GM21619 (cell line): ENCODE measurements around the gene GMEB2.
"Not testable (repeated sequence)": the region's sequence is repeated elsewhere in the genome, so short reads cannot be mapped to it uniquely, and the experiment has no call there.

Source experiments
- ATAC-seq: cut with Tn5 transposase; IDR thresholded peaks from one replicate; pipeline ENCODE4 v1.9.1; 2021; ENCODE audit not compliant: unreplicated experiment

GMEB2 gene

DNA sequence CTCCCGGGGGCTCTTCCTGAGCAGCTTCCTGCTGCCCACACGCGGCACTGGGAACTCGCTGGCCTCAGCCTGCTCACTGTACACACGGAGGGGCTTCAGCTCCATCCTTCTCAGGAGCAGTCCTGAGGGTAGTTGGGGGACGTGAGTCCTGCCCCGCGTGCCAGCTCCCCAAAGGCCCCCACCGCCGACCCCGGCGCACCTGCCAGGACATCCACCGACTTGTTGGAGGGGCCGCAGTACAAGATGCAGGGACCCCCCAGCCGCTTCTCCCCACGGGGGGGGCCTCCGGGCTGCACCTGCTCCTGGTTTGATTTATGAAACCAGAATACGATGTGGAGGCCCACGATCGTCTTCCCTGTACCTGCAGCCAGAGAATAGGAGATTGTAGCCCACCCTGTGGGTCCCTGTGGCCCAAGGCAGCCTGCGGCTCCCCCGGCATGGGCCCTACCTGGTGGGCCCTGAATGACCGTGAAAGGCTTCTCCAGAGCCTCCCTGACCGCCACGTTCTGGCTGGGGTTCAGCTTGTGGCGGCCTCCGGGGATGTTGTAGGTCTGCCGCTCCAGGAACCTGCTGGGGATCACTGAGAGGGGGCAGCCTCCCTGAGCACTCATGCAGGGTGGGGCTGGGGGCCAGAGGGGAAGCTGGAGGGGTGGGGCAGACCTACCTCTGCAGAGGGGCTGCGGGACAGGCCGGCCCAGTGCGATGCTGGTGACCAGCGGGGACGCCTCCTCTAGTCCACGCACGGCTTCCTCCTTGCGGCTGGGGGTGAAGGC, 65.1 kb downstream of the GMEB2 start:
- no peak for ATAC-seq

DNA sequence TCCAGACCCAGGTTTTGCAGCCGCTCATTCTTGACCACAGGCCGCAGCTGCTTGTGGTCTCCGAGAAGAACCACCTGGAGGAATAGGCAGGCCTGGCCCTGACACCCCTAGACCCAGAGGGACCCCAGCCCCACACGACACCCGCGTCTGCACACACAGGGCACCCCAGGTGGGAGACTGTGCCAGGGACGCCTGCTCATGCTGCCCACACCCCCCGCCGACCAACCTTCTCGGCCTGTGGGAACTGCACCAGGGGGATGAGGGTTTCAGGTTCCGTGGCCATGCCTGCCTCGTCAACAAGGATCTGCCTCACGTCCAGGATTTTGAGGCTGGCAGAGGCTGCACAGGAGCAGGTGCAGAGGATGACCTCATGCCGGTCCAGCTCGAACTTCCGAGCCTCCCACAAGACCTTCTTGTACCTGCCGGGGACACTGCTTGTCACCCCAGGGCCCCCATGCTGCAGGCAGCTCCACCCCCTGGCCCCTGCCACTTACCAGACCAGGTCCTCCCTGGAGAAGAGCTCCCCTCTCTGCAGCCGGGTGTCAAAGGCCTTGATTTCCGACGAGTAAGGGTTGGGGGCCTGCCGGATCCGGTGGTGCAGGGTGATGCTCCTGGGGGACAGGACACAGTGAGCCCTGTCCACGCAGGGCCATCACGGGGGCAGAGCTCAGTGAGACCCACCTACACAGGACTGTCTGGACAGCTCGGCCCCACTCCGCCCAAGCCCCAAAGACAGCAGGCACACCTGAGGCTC, 65.9 kb downstream of the GMEB2 start:
- ATAC-seq = no peak

DNA sequence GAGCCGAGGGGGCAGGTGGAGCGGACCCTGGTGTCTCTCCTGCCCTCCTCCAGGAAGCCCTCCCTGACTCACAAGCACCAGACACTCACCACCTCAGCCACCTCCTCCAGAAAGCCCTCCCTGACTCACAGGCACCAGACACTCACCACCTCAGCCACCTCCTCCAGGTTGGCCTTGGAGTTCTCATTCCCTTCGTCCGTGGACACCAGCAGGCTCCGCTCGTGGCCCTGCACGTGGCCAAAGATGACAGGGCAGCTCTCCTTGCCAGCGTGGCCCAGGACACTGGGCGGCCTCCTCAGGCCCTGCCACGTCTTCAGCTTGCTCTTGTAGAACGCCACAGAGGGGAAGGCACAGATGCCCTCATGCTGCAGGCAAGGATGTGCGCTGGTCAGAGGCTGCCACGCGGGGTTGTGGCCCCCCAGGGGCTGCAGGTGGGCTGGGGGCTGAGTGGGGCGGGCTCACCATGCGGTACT, 66.5 kb downstream of the GMEB2 start:
- no peak for ATAC-seq

DNA sequence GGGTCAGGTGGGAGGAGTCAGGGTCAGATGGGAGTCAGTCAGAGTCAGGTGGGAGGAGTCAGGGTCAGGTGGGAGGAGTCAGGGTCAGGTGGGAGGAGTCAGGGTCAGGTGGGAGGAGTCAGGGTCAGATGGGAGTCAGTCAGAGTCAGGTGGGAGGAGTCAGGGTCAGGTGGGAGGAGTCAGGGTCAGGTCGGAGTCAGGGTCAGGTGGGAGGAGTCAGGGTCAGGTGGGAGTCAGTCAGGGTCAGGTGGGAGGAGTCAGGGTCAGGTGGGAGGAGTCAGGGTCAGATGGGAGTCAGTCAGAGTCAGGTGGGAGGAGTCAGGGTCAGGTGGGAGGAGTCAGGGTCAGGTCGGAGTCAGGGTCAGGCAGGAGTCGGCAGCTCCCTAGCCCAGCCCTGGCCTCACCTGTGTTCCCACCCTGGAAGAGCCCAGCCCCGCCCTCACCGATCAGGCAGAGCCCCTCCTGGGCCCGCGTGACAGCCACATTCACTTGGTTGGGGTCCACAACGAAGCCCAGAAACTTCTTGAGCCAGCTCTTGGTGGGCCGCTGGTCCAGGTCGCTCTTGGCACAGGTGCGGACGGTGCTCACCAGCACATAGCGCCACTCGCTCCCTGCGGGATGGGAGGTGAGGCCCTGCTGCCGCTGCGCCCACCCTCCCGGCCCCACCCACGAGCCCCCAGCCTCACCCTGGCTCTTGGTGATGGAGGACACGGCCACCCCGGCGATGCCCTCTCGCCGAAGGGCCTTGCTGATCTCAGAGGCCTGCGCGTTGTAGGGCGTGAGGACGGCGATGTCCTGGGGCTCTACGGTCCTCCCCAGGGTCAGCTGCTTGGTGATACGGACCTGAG, 67.2 kb downstream of the GMEB2 start:
- not testable (repeated sequence) for ATAC-seq

- ATAC-seq = no peak
Observed at GRCh38 chr20:63558804-63559484, 68.0 kb downstream of the GMEB2 start.

- ATAC-seq = no peak
Observed at GRCh38 chr20:63557481-63557891, 69.4 kb downstream of the GMEB2 start.

GRCh38 chr20:63556873-63557478, 69.9 kb downstream of the GMEB2 start:
- no peak for ATAC-seq

GRCh38 chr20:63555661-63556381, 71.1 kb downstream of the GMEB2 start:
- ATAC-seq = no peak

- no peak for ATAC-seq
Observed at GRCh38 chr20:63554361-63555278, 72.3 kb downstream of the GMEB2 start.

GRCh38 chr20:63553933-63554290, 73.0 kb downstream of the GMEB2 start, which contains the start of gene FNDC11:
Gene FNDC11, plus strand, starts transcription at chr20:63554159. Its CDS starts 1,505 bp downstream, at chr20:63555664.
- ATAC-seq = peak; percentile 13

GRCh38 chr20:63553251-63553932, 73.5 kb downstream of the GMEB2 start:
- ATAC-seq = peak; percentile 39

GRCh38 chr20:63552481-63553249, 74.2 kb downstream of the GMEB2 start:
- peak; percentile 35 for ATAC-seq

DNA sequence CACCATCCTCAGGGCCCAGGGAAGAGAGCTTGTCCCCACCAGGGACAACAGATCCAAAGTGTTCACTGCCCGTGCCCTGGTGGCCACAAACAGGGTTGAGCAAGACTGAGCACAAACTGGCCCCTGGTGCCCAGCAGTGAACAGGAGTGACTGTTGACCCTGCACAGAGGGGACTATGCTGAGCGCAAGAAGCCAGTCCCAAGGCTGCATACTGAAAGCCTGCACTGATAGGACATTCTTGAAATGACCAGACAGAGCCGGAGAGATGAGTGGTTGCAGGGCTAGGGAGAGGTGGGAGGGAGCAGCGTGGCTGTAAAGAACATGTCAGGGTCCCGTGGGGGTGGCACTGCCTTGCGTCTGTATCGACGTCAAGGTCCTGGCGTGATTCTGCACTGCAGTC, 75.8 kb downstream of the GMEB2 start:
- no peak for ATAC-seq

DNA sequence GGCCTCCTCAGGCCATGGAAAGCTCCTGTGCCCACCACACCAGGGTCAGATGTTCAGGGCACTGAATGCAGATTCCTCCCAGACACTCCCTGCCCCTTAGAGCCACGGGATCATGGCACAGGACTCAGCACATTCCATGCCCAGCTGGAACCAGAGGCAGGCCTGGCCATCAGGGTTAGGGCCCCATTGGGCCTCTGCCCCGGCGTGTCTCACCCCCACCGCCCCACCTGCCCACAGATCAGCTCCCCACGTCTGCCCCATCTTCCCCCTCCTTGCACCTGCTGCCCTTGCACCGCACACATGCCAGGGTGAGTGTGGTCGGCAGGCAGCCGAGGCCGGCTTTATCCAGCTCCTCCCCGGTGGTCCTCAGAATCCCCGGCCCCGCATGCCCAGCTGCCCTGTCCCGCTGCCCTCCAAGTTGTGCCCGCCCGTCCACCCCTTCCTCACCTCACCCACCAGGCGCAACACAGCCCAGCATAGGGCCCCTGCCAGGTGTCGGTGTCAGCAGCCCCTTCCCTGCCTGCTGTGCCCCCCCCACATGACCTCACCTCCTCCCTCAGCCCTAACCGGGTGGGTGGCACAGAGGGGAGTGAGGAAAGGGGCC, 77.1 kb downstream of the GMEB2 start:
- no peak for ATAC-seq

DNA sequence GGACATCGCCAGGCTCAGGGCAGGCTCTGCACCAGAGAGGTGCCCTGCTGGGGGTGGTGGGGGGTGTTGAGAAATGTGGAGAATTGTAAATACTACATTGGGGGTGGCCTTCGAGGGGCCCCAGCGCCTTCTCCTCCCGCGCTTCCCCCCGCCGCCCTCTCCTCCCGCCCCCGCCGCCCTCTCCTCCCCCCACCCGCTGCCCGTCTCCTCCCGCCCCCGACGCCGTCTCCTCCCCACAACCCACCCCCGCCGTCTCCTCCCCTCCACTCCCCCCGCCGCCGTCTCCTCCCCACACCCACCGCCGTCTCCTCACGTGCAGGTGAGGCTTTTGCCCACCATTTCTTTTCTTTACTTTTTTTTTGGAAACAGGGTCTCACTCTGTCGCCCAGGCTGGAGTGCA, 77.9 kb downstream of the GMEB2 start:
- no peak for ATAC-seq

GRCh38 chr20:63548542-63548941, 78.4 kb downstream of the GMEB2 start:
- no peak for ATAC-seq
